ENCODE measurements around the gene PAPOLA. TPM values are rescaled to one million over a fixed set of nuclear protein-coding genes. Genes with fewer than 3 reads are reported as not detected.

Gene PAPOLA
- total and polyA plus RNA-seq, 5 donors, result 84.7 to 184 (median 153) TPM

DNA sequence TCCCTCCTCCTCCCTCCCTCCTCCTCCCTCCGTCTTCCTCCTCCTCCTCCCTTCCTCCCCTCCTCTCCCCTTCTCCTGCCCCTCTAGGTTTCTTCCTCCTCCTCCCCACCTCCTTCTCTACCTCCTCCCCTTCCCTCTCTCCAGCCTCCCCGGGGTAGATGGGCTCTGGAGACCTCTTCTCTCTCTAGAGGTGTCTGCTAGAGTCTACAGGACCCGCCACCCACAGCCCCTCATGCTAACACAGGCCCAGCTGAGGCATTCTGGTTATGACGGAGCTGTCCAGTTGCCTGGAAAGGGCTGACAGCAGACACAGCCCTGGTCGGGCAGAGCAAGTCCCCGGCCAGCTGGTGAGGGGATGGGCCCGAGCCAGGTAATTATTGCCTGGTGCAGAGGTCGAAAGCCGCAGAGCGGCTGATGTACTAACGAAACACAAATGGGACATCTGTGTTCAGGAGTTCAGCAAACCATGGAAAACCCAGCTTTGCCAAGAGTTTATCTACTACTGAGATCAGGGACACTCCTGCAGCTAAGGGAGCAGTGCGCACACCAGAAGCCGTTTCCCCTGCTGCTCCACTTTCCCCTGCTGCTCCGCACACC lies 96.2 kb downstream of the PAPOLA start:
- Histone ChIP-seq H3K27me3 (ENCODE audit: control insufficient read depth, insufficient read depth) (no peaks in the 10 kb centered on the region), H3K27ac (ENCODE audit: low read length) (no peak overlapping the region), H3K9me3 (ENCODE audit: control insufficient read depth, low read length) (no peaks in the 10 kb centered on the region), H3K4me1 (ENCODE audit: control insufficient read depth, insufficient read depth, low read length) (no peaks in the 10 kb centered on the region), H3K4me3 (ENCODE audit: low read length) (no peak overlapping the region)
- intact Hi-C loops (cut with DNase I), result no loop called here
- no peak for DNase-seq
- no peak for ATAC-seq
- WGBS, result 58% methylated on average over 14 of the region's 14 CpGs

DNA sequence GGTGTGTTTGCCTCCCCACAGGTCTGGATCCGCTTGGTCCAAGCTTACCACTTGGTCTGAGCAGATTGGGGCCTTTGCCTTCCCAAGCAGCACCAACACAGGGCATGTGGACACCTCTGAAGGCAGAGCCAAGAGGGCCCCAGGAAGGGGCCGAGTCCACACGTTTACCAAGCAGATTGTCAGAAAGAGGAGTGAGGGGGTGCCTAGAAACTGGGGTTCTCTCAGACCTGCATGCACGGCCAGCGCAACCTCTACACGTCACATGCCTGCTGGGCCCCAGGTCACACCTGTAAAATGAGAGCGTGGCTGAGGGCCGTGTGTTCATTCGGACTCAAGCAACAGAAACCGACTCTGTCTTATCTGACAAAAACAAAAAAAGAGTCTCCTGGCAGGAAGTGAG lies 96.9 kb downstream of the PAPOLA start:
- ATAC-seq (no peak), DNase-seq (no peak)
- Histone ChIP-seq H3K27me3 (ENCODE audit: control insufficient read depth, insufficient read depth) (no peaks in the 10 kb centered on the region), H3K4me1 (ENCODE audit: control insufficient read depth, insufficient read depth, low read length) (no peaks in the 10 kb centered on the region), H3K27ac (ENCODE audit: low read length) (no peak overlapping the region), H3K4me3 (ENCODE audit: low read length) (no peak overlapping the region), H3K9me3 (ENCODE audit: control insufficient read depth, low read length) (no peaks in the 10 kb centered on the region)
- intact Hi-C loops (cut with DNase I), result no loop called here
- 78% methylated on average over 10 of the region's 10 CpGs for WGBS

DNA sequence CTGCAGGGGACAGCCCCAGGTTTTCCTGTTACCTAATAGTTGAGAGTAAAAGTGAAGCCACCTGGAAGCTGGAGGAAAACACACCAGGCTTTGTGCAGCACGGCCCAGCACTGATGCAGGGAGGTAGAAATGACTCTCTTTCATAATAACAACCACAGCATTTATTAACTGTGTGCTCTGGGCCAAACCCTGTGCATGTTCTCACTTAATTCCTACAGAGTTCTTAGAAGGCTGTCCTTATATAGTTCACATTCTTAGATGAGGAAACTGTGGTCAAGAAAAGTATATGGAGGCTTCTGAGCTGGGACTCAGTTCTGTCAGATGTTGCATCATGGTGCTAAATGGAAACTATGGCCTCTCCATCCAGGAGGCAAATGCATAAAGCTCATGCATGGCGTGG lies 100.0 kb downstream of the PAPOLA start:
- Histone ChIP-seq H3K4me1 (ENCODE audit: control insufficient read depth, insufficient read depth, low read length) (no peaks in the 10 kb centered on the region), H3K27ac (ENCODE audit: low read length) (no peak overlapping the region), H3K4me3 (ENCODE audit: low read length) (no peak overlapping the region), H3K9me3 (ENCODE audit: control insufficient read depth, low read length) (no peaks in the 10 kb centered on the region), H3K27me3 (ENCODE audit: control insufficient read depth, insufficient read depth) (no peaks in the 10 kb centered on the region)
- 78% methylated on average over 2 of the region's 2 CpGs for WGBS
- ATAC-seq (no peak), DNase-seq (no peak)
- intact Hi-C loops (cut with DNase I), result no loop called here

DNA sequence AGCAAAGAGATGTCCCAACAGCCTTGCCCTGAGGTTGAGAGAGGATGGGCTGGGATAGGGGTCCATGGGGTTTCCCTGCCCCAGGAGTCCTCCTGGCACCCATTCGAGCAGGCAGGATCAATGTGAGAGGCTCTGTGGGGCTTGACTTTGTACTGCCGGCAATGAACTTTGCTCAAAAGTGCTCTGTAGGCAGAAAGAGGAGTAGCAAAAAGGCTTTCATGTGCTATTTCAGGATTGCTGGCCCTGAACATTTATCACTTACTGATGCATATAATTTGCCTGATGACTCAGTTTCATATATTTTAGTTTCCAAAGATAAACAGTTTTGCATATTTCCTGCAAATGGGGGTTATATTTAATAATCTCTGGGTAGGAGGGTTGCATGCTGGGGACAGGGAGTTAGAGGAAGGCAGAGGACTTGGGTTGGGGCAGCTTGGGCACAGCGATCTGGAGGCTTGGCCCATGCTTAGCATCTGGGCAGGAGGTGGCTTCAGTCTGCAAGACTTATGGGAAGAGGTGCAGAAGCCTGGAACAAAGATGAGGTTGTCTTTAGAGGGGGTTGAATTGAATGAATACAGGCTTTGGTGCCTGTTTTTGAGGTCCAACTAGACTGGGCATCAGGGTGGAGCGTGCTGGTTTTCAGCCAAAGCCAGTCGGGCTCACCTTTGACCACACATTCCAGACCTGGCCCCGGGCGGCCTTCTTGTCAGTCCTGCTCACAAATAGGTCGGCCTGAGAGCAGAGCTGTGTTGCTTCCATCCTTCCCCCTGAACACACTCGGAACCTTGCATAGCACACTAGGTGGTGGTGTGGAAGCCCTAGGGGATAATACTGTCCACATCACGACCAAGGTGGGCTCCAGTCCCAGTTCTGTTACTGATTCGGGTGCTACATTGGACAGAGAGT lies 101.4 kb downstream of the PAPOLA start:
- no peak for DNase-seq
- ATAC-seq, result no peak
- H3K27me3 ChIP-seq (ENCODE audit: control insufficient read depth, insufficient read depth), result no peaks in the 10 kb centered on the region
- 59% methylated on average over 11 of the region's 11 CpGs for WGBS
- H3K4me3 ChIP-seq (ENCODE audit: low read length), result no peak overlapping the region
- H3K27ac ChIP-seq (ENCODE audit: low read length), result no peak overlapping the region
- no peaks in the 10 kb centered on the region for H3K4me1 ChIP-seq (ENCODE audit: control insufficient read depth, insufficient read depth, low read length)
- H3K9me3 ChIP-seq (ENCODE audit: control insufficient read depth, low read length), result no peaks in the 10 kb centered on the region
- intact Hi-C loops (cut with DNase I), result no loop called here

DNA sequence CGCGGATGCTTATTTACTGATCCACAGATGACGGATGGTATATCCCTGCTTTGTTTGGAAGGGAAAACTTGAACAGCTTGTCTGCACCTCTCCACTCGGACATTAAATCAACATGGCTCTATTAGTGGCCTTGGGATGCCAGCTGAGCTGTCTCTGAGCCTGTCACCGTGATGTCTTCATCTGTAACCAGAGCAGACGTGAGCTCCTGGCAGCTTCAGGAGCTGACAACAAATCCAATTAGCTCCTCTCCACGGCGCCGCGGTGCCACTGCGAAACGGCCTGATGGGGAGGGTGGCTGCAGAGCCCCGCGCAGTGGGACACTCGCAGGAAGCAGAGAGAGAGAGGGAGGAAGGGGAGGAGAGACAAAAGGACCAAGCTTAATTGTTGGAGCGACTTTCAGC lies 112.3 kb downstream of the PAPOLA start:
- DNase-seq (no peak), ATAC-seq (no peak)
- Histone ChIP-seq H3K9me3 (ENCODE audit: control insufficient read depth, low read length) (no peaks in the 10 kb centered on the region), H3K4me1 (ENCODE audit: control insufficient read depth, insufficient read depth, low read length) (no peaks in the 10 kb centered on the region), H3K4me3 (ENCODE audit: low read length) (no peak overlapping the region), H3K27me3 (ENCODE audit: control insufficient read depth, insufficient read depth) (no peaks in the 10 kb centered on the region), H3K27ac (ENCODE audit: low read length) (no peak overlapping the region)
- intact Hi-C loops (cut with DNase I), result no loop called here
- WGBS, result 35% methylated on average over 16 of the region's 16 CpGs

DNA sequence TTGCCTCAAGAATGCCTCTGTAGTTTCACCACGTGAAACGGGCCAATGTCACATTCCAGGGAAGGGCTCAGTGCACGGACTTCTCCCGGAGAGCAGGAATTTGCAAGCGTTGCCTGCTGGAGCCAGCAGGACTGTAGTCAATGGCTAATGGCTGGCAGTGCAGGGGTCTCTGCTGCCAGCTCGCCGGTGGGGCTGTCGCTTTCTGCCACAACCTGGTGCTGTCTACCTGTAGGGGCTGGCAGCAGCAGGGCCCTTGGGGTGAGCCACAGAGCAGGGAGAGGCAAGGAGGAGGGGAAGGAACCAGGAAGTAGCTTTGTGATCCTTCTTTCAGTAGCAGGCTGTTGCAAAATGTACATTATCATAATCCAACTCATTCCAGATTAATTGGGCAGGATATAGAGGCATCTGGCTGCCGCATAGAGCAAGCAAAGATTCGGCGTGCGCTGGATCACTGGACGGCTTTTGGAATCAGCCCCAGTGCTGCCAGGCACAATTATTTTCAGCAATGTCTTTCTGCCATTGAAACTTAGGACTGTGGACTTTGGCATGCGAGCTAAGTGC lies 114.1 kb downstream of the PAPOLA start:
- H3K9me3 ChIP-seq (ENCODE audit: control insufficient read depth, low read length), result no peaks in the 10 kb centered on the region
- no peaks in the 10 kb centered on the region for H3K27me3 ChIP-seq (ENCODE audit: control insufficient read depth, insufficient read depth)
- H3K4me3 ChIP-seq (ENCODE audit: low read length), result no peak overlapping the region
- H3K27ac ChIP-seq (ENCODE audit: low read length), result no peak overlapping the region
- intact Hi-C loops (cut with DNase I), result no loop called here
- WGBS, result 58% methylated on average over 14 of the region's 14 CpGs
- DNase-seq (no peak), ATAC-seq (no peak)
- H3K4me1 ChIP-seq (ENCODE audit: control insufficient read depth, insufficient read depth, low read length), result no peaks in the 10 kb centered on the region

Other genes with a start within 250 kb of the PAPOLA start
- not detected for gene BDKRB1, start 246.2 kb upstream of the PAPOLA start, total RNA-seq
- 0.18 TPM for gene BDKRB1, start 246.2 kb upstream of the PAPOLA start, polyA plus RNA-seq
- 10 to 100 TPM; 13.4 to 16.4 (median 14.2) TPM for gene ATG2B, start 139.0 kb upstream of the PAPOLA start, total RNA-seq
- gene ATG2B, start 139.0 kb upstream of the PAPOLA start, polyA plus RNA-seq, result 3.0 TPM
- gene GSKIP, start 138.9 kb upstream of the PAPOLA start, total RNA-seq, result 10 to 100 TPM; 10.1 to 14.9 (median 12.8) TPM
- 6.5 TPM for gene GSKIP, start 138.9 kb upstream of the PAPOLA start, polyA plus RNA-seq
- gene AK7, start 110.3 kb upstream of the PAPOLA start, total RNA-seq, result 1 to 10 TPM in 2 of 4 donors, under 1 TPM in 2; 0.86 to 1.3 (median 1.0) TPM
- gene AK7, start 110.3 kb upstream of the PAPOLA start, polyA plus RNA-seq, result 0.75 TPM